ENCODE data around the gene LGALS12.

GRCh38 chr11:63480039-63480438 is 25.8 kb upstream of the LGALS12 start:
- TF ChIP-seq, protein P1, sequence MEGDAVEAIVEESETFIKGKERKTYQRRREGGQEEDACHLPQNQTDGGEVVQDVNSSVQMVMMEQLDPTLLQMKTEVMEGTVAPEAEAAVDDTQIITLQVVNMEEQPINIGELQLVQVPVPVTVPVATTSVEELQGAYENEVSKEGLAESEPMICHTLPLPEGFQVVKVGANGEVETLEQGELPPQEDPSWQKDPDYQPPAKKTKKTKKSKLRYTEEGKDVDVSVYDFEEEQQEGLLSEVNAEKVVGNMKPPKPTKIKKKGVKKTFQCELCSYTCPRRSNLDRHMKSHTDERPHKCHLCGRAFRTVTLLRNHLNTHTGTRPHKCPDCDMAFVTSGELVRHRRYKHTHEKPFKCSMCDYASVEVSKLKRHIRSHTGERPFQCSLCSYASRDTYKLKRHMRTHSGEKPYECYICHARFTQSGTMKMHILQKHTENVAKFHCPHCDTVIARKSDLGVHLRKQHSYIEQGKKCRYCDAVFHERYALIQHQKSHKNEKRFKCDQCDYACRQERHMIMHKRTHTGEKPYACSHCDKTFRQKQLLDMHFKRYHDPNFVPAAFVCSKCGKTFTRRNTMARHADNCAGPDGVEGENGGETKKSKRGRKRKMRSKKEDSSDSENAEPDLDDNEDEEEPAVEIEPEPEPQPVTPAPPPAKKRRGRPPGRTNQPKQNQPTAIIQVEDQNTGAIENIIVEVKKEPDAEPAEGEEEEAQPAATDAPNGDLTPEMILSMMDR (conservative IDR thresholded peaks at IDR 0.05 in 1 of 2, IDR thresholded peaks at IDR 0.05 in 1 of 2; ENCODE audit: extremely low read depth in 1 of 2, insufficient read depth in 1 of 2, low read depth in 1 of 2, low read length in 2 of 2), result no peak
- no peak for TF ChIP-seq EZH2 (IDR thresholded peaks at IDR 0.05; ENCODE audit: borderline replicate concordance, low read length)

All from mammary epithelial cell (primary cell).